CD4-positive, alpha-beta T cell treated with Interleukin-21 for 1 hour (primary cell): ENCODE data around the gene RHOU.
A peak's percentile ranks its signal among the peaks of the same experiment; 100 is the strongest.

Source experiments
- DNase-seq: peaks from one replicate; pipeline ENCODE4 v3.0.0-alpha.2; 2020

RHOU gene

DNA sequence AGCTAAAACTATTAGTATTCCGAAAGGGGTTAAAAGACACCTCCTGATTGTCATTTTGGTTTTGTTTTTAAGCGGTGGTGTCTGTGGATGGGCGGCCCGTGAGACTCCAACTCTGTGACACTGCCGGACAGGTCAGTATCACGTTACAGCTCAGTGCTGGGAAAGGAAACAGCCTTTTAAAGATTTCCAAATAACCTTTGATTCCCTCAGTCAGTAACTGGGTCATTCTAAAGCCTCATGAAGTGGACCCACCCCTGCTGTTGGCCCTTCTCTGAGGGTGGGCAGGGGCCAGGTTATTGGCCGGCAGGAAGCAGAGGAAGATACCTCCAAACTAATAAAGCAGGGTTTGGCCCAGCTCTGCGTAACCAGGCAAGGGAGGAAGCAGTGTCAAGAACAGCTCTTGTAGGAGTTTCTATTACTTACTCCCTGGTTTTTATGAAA, 2.3 kb downstream of the RHOU start:
- no peak for DNase-seq

- no peak for DNase-seq
Observed at GRCh38 chr1:228739826-228740225, 4.5 kb downstream of the RHOU start.

DNA sequence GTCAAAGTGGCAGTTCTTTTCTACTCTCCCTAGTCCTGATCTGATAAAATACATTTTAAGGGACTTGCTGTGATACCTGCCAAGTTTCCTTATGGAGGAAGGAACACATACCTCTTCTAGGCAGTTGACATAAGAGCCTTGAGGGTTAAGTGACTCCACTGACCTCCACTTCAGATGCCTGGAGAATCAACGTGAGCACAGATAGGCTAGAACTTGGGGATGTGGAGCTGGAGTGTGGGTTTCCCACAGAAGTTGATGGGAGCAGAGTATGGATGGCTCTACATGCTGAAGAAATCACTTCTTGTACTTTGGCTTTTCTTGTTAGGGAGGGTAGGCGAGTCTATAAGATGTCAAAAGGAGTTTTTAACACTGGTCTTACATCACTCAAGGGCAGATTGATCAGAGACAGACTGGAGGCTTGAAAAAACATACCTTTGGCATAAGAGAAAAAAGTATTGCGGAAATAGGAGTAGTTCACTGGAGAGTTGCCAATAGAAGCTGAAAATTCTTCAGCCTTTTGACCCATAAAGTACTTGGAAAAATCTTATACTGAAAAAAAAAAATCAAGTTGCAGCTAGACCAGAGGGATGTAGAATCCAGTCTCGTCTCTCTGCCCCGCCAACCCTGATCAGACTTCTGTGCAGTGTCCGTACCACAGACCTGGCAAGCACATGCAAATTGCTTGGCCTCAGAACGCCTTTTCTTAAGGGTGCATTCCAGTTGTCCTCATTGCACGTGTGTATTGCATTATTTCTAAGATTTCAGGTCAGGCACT, 5.5 kb downstream of the RHOU start:
- no peak for DNase-seq

DNA sequence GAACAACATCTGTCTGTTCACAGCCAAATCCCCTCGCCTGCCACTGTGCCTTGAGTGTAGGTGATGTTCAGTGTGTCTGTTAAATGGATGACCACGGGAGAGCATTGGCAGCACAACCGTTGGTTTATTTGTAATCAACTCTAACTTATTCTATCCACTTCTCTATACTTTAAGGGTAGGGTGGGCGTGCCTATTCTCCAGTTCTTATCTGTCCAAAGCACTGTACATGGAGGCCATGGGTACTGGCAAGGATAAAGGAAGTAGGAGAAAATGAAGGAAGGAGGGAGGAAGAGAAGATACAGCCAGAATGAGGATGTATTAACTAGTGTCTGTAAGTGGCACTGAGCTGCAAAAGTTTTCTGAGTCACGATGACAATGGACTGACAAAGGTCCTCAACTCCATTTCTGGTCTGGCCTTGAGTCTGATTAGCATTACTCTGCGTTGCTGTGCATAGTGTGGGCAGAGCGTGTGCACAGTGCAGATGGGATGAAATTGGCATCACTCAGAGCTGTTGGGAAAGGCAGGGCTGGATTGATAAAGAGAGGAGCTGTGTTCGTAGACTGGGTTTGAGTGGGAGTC, 7.1 kb downstream of the RHOU start:
- DNase-seq, result no peak

DNA sequence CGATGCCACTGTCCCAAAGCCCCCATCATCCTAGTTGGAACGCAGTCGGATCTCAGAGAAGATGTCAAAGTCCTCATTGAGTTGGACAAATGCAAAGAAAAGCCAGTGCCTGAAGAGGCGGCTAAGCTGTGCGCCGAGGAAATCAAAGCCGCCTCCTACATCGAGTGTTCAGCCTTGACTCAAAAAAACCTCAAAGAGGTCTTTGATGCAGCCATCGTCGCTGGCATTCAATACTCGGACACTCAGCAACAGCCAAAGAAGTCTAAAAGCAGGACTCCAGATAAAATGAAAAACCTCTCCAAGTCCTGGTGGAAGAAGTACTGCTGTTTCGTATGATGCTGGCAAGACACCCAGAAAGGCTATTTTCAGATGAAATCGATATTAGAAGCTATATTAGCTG, 8.1 kb downstream of the RHOU start:
- no peak for DNase-seq

DNA sequence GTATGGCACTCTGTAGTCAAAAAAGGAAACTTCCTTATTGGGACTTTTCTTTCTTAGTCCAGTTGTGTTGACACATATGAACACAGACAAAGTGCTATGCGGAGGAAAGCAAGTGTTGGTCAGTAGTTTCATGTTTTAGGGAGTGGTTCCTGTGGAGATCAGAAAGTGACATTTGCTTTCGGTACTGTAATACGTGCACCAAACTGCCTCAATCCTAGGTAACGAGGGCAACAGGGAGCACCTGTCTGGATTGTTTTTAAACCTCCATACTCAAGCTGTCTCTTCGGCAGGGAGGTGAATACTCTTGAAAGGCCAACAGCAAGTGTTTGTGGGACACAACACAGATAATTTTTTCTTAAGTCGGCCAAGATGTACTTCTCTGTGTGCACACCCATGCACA, 9.1 kb downstream of the RHOU start:
- no peak for DNase-seq

GRCh38 chr1:228744918-228745317, 9.6 kb downstream of the RHOU start:
- DNase-seq, result no peak

DNA sequence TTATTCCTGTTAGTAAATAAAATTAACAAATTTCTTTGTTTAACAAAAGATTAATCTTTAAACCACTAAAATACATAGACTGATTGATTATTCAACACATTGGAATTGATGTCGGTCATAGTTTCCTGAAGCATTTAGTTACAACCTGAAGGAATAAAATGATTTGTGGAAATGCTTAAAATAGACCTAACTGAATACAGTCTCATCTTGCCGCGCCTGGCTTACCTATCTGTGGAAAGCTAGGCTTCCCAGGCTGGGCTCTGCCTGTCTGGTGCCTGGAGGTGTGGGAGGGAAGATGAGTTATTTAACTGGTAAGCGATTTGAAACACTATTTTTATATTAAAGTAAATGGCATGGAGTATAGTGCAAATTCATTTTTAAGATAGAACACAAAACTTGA, 10.2 kb downstream of the RHOU start:
- no peak for DNase-seq

GRCh38 chr1:228747301-228747935, 12.1 kb downstream of the RHOU start:
- no peak for DNase-seq

- no peak for DNase-seq
Observed at GRCh38 chr1:228748029-228748428, 12.8 kb downstream of the RHOU start.

DNA sequence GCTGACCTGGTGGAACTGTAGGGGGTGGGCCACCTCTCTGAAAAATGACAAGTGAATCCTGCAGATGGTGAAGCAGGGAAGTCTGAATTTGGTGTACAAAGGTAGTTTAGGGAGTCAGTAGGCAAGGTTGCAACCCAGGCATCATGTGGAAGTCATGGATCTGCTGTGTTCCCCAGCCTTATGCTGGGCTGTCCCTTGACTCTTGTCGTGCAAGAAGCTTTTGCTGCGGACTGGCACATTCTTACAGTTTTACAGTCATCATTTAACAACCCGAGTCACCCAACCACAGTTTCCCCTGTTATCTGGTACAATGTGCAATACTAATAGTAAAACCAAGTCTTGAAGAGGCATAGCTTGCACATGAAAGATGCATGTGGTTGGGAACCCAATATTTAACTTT, 13.2 kb downstream of the RHOU start:
- DNase-seq, result peak; percentile 26

DNA sequence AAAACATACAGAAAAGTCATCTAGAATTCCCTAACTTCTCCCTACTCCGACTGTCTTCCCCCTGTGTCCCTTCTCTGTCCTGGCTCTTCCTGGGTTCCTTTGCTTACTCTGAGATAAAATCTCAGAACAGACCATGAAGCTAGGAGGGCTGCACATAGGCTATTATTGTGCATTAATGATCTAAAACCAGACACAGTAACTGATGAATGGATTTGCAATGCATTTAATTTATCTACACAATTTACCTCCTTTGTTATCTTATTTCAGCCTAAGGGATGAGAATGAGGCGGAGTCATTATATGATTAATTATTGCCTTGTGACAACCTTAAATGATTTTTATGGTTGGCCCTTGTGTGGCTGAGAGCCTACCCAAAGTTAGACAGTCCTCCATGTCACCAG, 14.5 kb downstream of the RHOU start:
- no peak for DNase-seq

DNA sequence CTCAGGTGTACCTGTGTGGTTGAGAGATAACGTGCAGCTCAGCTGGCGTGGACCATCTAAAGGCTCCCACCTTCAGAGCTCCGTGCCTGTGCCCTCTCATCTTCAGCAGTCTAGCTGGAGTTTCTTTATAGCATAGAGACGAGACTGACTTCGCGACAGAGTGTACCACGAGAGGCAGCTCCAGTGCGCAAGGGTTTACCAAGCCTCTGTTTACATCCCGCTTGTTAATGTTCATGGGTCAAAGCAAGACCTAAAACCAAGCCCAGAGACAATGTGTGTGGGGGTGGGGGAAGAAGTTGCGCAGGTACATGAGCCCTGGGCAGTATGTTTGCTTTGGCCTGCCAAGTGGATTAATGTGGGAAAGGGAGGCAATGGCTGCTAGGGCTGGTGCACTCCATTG, 15.6 kb downstream of the RHOU start:
- no peak for DNase-seq

GRCh38 chr1:228751360-228752098, 16.2 kb downstream of the RHOU start:
- no peak for DNase-seq

DNA sequence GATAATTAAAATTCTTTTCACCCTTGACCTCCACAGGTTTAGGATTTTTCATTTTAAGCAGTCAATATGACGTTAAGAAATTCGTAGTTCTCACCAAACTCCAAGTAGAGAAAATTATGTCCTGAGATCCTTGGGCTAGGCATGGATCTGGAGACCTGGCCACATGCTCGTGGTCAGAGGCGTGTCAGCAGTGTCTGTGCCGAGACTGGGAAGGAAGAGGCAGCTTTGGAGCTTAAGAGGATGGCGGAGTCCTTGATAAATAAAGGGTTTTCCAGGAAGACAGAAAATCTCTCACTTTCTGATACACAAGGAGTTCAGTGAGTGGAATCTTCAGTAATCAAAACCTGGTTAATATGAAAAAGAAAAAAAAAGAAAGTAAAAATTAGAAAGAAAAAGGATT, 17.0 kb downstream of the RHOU start:
- no peak for DNase-seq

- DNase-seq, result no peak
Observed at GRCh38 chr1:228752675-228753265, 17.5 kb downstream of the RHOU start.

GRCh38 chr1:228753287-228753686, 18.0 kb downstream of the RHOU start:
- no peak for DNase-seq

DNA sequence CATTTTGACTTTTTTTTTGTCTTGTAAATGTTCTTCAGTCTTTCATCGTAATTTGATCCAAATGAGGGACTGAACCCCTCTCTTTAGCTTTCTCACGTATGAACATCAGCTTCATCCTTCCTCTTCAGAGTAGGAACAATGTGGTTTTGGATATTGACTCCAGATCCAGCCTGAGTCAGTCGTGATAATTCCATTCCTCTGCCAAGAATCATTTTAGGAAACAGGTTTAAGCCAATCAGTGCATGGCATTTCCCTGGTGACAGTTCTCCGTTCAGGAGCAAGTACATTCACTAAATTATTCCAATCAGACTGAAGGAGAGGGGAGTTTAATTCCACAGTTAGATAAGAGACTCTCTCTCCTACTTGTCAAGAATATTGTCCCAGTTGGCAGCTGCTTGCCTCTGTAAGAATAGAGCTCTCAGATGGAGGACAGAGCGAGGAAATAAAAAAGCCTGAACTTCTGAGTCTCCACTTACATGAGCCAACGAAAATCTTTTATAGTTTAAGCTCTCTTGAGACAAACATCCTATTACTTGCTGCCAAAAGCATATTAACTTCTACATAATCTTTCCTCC, 18.6 kb downstream of the RHOU start:
- no peak for DNase-seq

GRCh38 chr1:228754646-228755268, 19.5 kb downstream of the RHOU start:
- no peak for DNase-seq

GRCh38 chr1:228755800-228756199, 20.5 kb downstream of the RHOU start:
- no peak for DNase-seq

DNA sequence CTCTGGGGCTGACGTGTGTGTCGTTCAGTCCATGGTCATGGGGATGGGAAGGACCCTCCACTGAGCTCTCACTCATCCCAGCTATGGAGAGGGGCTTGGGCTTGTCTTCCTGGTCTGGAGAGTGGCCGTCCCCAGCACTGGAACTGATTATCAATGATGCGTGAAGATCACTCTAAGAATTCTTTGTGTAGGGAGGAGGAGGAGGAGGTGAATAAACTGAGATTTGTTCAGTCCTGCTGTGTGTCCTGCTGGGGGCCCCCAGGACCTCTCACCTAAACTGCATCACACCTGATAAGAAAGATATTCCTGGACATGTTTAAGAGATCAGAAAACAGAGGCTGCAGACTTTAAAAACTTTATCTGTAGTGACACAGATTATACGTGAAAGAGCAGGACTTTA, 21.2 kb downstream of the RHOU start:
- no peak for DNase-seq

GRCh38 chr1:228758447-228758846, 23.2 kb downstream of the RHOU start:
- DNase-seq, result no peak
